Measurements from ENCODE around the gene PRSS48. TPM values are rescaled to one million over a fixed set of nuclear protein-coding genes. Genes with fewer than 3 reads are reported as not detected.

PRSS48 gene
- total RNA-seq, 4 donors from 2014 or later, result not detected

DNA sequence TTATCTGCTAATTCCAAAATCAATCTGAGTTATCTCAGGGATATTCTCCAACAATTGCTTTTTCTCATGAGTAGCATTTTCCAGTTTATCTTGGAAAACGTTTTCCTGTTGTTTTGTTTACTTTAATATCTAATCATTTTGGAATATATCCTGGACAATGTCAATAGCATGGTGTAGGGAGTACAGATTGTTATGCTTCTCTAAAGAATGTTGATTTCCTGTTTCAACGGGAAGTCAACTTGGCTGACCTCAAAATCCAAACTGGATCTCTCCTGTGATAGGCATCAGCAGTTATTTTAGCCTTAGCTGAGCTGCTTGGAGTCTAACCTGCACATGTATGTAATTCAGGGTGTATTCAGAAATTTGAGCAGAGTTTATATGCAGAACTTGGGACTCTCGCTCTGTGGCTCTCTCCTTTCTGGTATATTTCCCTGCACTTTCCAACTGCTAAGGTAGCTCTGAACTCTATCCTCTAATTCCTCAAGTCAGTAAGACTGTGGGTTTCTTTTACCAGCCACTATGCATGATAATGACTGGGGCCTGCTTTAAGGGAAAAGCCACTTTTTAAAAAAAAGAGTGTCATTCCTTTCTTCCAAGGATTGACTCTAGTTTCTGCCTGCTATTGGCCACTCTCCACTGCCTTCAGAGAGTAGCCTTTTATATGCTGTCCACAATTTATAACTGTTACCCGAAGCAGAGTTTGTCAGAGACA lies 7.7 kb downstream of the PRSS48 start:
- H3K27ac ChIP-seq, result no peak overlapping the region
- TF ChIP-seq POLR2A (IDR thresholded peaks at IDR 0.05), result no peak
- TF ChIP-seq POLR2AphosphoS5 (IDR thresholded peaks at IDR 0.05), result no peak
- TF ChIP-seq EP300 (IDR thresholded peaks at IDR 0.05), result no peak
- TF ChIP-seq, protein P1, sequence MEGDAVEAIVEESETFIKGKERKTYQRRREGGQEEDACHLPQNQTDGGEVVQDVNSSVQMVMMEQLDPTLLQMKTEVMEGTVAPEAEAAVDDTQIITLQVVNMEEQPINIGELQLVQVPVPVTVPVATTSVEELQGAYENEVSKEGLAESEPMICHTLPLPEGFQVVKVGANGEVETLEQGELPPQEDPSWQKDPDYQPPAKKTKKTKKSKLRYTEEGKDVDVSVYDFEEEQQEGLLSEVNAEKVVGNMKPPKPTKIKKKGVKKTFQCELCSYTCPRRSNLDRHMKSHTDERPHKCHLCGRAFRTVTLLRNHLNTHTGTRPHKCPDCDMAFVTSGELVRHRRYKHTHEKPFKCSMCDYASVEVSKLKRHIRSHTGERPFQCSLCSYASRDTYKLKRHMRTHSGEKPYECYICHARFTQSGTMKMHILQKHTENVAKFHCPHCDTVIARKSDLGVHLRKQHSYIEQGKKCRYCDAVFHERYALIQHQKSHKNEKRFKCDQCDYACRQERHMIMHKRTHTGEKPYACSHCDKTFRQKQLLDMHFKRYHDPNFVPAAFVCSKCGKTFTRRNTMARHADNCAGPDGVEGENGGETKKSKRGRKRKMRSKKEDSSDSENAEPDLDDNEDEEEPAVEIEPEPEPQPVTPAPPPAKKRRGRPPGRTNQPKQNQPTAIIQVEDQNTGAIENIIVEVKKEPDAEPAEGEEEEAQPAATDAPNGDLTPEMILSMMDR (IDR thresholded peaks at IDR 0.05), result no peak
- 58 to 63% methylated on average over 3 to 4 of the region's 4 CpGs for WGBS, 2 donors (ENCODE audit: low coverage in 1 of 2)
- H3K27me3 ChIP-seq, result no peaks in the 10 kb centered on the region
- H3K36me3 ChIP-seq, result no peaks in the 10 kb centered on the region
- peaks cover 0 to 3% (median 0%) of the 10 kb centered on the region in 3 donors for H3K9me3 ChIP-seq
- no peak for ATAC-seq
- no peak overlapping the region for H3K4me3 ChIP-seq
- peaks cover 0 to 18% (median 0%) of the 10 kb centered on the region in 3 donors for H3K4me1 ChIP-seq

DNA sequence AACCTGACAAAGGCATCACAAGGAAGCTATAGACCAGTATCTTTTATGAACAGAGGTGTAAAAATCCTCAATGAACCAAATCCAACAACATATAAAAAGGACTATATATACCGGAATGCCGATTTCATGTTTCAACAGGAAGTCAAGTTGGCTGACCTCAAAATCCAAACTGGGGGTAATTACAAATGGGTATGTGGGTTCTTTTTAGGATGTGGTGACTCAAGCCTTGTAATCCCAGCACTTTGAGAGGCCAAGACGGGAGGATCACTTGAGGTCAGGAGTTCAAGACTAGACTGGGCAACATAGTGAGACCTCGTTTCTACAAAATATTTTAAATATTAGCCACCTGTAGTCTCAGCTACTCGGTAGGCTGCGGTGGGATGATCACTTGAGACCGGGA lies 10.4 kb downstream of the PRSS48 start:
- H3K4me3 ChIP-seq, result no peak overlapping the region
- ATAC-seq, result no peak
- peaks cover 0 to 3% (median 0%) of the 10 kb centered on the region in 3 donors for H3K9me3 ChIP-seq
- H3K36me3 ChIP-seq, result no peaks in the 10 kb centered on the region
- TF ChIP-seq POLR2AphosphoS5 (IDR thresholded peaks at IDR 0.05) (no peak), EP300 (IDR thresholded peaks at IDR 0.05) (no peak), POLR2A (IDR thresholded peaks at IDR 0.05) (no peak)
- TF ChIP-seq, protein P1 (IDR thresholded peaks at IDR 0.05), result no peak
- WGBS, 2 donors (ENCODE audit: low coverage in 1 of 2), result 88% methylated on average over 6 of the region's 7 CpGs
- H3K4me1 ChIP-seq, result peaks cover 0 to 11% (median 0%) of the 10 kb centered on the region in 3 donors
- H3K27ac ChIP-seq, result no peak overlapping the region
- H3K27me3 ChIP-seq, result no peaks in the 10 kb centered on the region

DNA sequence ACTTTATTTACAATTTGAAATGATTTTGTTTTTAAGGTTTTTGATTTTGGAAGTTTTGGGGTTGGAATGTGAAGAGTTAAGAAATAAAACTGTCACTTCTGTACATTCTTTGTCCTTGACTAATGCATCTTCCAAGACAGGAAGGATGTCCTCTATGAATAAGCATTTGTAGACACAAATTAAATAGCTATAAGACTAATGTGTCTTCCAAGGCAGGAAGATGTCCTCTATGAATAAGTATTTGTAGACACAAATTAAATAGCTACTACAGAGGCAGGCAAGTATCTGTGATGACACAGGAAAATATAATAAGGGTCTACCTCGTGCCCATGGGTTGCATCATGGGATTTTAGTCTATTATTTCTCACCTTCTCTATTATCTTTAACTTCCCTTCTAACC lies 14.5 kb downstream of the PRSS48 start:
- H3K36me3 ChIP-seq, result no peaks in the 10 kb centered on the region
- H3K9me3 ChIP-seq, result no peaks in the 10 kb centered on the region
- no peak for TF ChIP-seq EP300 (IDR thresholded peaks at IDR 0.05)
- TF ChIP-seq, protein P1 (IDR thresholded peaks at IDR 0.05), result no peak
- TF ChIP-seq POLR2A (IDR thresholded peaks at IDR 0.05), result no peak
- no peak for TF ChIP-seq POLR2AphosphoS5 (IDR thresholded peaks at IDR 0.05)
- no peak for ATAC-seq
- H3K27ac ChIP-seq, result no peak overlapping the region
- WGBS, 2 donors (ENCODE audit: low coverage in 1 of 2), result 50% methylated on average over 1 of the region's 1 CpG
- no peak overlapping the region for H3K4me3 ChIP-seq
- H3K4me1 ChIP-seq, result peaks cover 0 to 8% (median 0%) of the 10 kb centered on the region in 3 donors
- H3K27me3 ChIP-seq, result no peaks in the 10 kb centered on the region

DNA sequence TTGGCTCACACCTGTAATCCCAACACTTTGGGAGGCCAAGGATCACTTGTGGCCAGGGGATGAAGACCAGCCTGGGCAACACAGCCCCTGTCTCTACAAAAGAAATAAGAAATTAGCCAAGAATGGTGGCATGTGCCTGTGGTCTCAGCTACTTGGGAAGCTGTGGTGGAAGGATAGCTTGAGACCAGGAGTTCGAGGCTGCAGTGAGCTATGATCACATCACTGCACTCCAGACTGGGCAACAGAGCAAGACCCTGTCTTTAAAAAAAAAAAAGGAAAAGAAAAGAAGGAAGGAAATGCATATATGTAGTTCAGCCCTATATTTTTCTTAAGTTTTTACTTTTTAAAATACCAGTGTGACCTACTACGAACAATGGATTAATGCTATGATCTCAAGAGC lies 15.1 kb downstream of the PRSS48 start:
- Histone ChIP-seq H3K36me3 (no peaks in the 10 kb centered on the region), H3K4me3 (no peak overlapping the region), H3K4me1 (peaks cover 0 to 13% (median under 1%) of the 10 kb centered on the region in 3 donors), H3K27me3 (no peaks in the 10 kb centered on the region), H3K9me3 (no peaks in the 10 kb centered on the region), H3K27ac (no peak overlapping the region)
- ATAC-seq, result no peak
- no peak for TF ChIP-seq POLR2AphosphoS5 (IDR thresholded peaks at IDR 0.05)
- WGBS, 2 donors (ENCODE audit: low coverage in 1 of 2), result 92 to 98% methylated on average over 2 of the region's 2 CpGs

DNA sequence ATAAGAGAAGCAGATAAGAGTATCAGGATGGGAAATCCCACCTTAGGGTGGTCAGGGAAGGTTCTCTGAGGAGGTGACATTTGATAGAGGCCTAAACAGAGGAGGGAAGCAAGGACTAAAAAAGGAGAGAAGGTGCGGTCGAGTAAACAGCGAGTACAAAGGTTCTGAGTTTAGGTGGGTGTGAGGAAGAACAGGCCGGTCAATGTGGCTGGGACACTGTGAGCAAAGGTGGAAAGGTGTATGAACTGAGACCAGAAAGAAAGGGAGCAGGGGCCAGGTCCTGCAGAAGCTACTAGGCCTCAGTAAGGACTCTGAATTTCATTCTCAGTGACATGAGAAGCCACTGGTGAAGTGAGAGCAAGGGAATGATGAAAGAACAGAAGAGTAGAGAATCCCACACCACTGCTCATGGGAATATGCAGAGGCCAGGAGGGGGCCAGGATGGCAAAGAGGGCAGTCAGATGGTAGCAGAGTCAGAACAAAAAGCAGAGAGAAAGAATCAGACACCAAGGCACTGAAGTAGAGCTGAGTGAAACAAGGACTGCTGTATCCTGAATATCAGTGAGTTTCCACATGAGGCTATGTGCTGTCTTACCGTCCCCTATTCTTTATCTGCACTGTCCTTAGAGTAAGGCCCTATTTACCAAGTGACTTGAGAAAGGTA lies 18.0 kb downstream of the PRSS48 start:
- TF ChIP-seq POLR2AphosphoS5 (IDR thresholded peaks at IDR 0.05) (no peak), EP300 (IDR thresholded peaks at IDR 0.05) (no peak)
- TF ChIP-seq, protein P1 (IDR thresholded peaks at IDR 0.05), result no peak
- Histone ChIP-seq H3K27me3 (no peaks in the 10 kb centered on the region), H3K27ac (no peak overlapping the region), H3K36me3 (no peaks in the 10 kb centered on the region), H3K9me3 (no peaks in the 10 kb centered on the region), H3K4me3 (no peak overlapping the region), H3K4me1 (peaks cover 0 to 22% (median 3%) of the 10 kb centered on the region in 3 donors)
- 87 to 95% methylated on average over 4 to 5 of the region's 5 CpGs for WGBS, 2 donors (ENCODE audit: low coverage in 1 of 2)
- ATAC-seq, result no peak
